ENCODE results near the gene LAMA2.

LAMA2 gene

GRCh38 chr6:129194306-129194941, 311.5 kb downstream of the LAMA2 start:
- no peak for DNase-seq (ENCODE audit: insufficient read length, low spot score)
- TF ChIP-seq CTCF (IDR thresholded peaks at IDR 0.05; ENCODE audit: insufficient read depth, missing control alignments) = no peak
- FAIRE-seq = no peak

- no peak for DNase-seq (ENCODE audit: insufficient read length, low spot score)
- TF ChIP-seq CTCF (IDR thresholded peaks at IDR 0.05; ENCODE audit: insufficient read depth, missing control alignments) = no peak
- no peak for FAIRE-seq
These were observed 312.2 kb downstream of the LAMA2 start for GRCh38 chr6:129195161-129195560.

- no peak for TF ChIP-seq CTCF (IDR thresholded peaks at IDR 0.05; ENCODE audit: insufficient read depth, missing control alignments)
- no peak for FAIRE-seq
- DNase-seq (ENCODE audit: insufficient read length, low spot score) = no peak
These were observed 312.7 kb downstream of the LAMA2 start for GRCh38 chr6:129195643-129196042.

- FAIRE-seq (no peak), DNase-seq (ENCODE audit: insufficient read length, low spot score) (no peak)
- TF ChIP-seq CTCF (IDR thresholded peaks at IDR 0.05; ENCODE audit: insufficient read depth, missing control alignments) = no peak
These were observed 314.2 kb downstream of the LAMA2 start for GRCh38 chr6:129197154-129197553.

GRCh38 chr6:129200151-129200550, 317.2 kb downstream of the LAMA2 start:
- no peak for TF ChIP-seq CTCF (IDR thresholded peaks at IDR 0.05; ENCODE audit: insufficient read depth, missing control alignments)
- no peak for DNase-seq (ENCODE audit: insufficient read length, low spot score)
- no peak for FAIRE-seq

- DNase-seq (ENCODE audit: insufficient read length, low spot score) = no peak
- FAIRE-seq = no peak
- TF ChIP-seq CTCF (IDR thresholded peaks at IDR 0.05; ENCODE audit: insufficient read depth, missing control alignments) = no peak
These were observed 320.4 kb downstream of the LAMA2 start for GRCh38 chr6:129203190-129203900.

GRCh38 chr6:129206821-129207220, 323.9 kb downstream of the LAMA2 start:
- TF ChIP-seq CTCF (IDR thresholded peaks at IDR 0.05; ENCODE audit: insufficient read depth, missing control alignments) = no peak
- no peak for FAIRE-seq
- no peak for DNase-seq (ENCODE audit: insufficient read length, low spot score)
